Liver (tissue), 3 donors: ENCODE data around the gene MEP1A.
"Not testable (repeated sequence)": the region's sequence is repeated elsewhere in the genome, so short reads cannot be mapped to it uniquely, and the experiment has no call there.

Experiments
- CTCF ChIP-seq: fragments of 150-350 bp; IDR thresholded peaks from 2 replicates; pipeline ENCODE4 v1.5.1; 2017; ENCODE audit warnings: improper control_type of control experiment, low read depth, low read length; ENCODE audit not compliant: missing input control
- GABPA ChIP-seq, 2 donors: IDR thresholded peaks in 1 of 2; conservative IDR thresholded peaks in 1 of 2; 2 replicates each; pipeline ENCODE4 v1.6.1; 2016; ENCODE audit warnings: antibody characterized with exemption in 2 of 2, mild to moderate bottlenecking in 1 of 2, moderate library complexity in 1 of 2
- JUND ChIP-seq, 2 donors: IDR thresholded peaks; 2 replicates each; pipeline ENCODE4 v1.6.1; 2016; ENCODE audit warnings: antibody characterized with exemption in 2 of 2
- MAX ChIP-seq: IDR thresholded peaks from 2 replicates; pipeline ENCODE4 v1.6.1; 2016; ENCODE audit warnings: antibody characterized with exemption
- NR2F2 ChIP-seq: IDR thresholded peaks from 2 replicates; pipeline ENCODE4 v1.6.1; 2016; ENCODE audit warnings: antibody characterized with exemption
- RAD21 ChIP-seq, 2 donors: IDR thresholded peaks; 2 replicates each; pipeline ENCODE4 v1.6.1; 2016; ENCODE audit warnings: antibody characterized with exemption in 2 of 2, mild to moderate bottlenecking in 2 of 2
- RXRA ChIP-seq, 2 donors: IDR thresholded peaks; 2 replicates each; pipeline ENCODE4 v1.6.1; 2017 to 2018; ENCODE audit warnings: antibody characterized with exemption in 2 of 2, mild to moderate bottlenecking in 1 of 2
- YY1 ChIP-seq: IDR thresholded peaks from 2 replicates; pipeline ENCODE4 v1.6.1; 2016; ENCODE audit warnings: antibody characterized with exemption, mild to moderate bottlenecking
- donor health status: healthy.
- donor health status: healthy.

GRCh38 chr6:46834257-46834916 lies 41.2 kb downstream of the MEP1A start:
- TF ChIP-seq YY1; CTCF; GABPA (IDR thresholded peaks at IDR 0.05 in 1 of 2, conservative IDR thresholded peaks at IDR 0.05 in 1 of 2); NR2F2; RAD21 (IDR thresholded peaks at IDR 0.05); JUND (IDR thresholded peaks at IDR 0.05); RXRA (IDR thresholded peaks at IDR 0.05); MAX: not testable (repeated sequence)
